ENCODE results near the gene MAST4.

DNA sequence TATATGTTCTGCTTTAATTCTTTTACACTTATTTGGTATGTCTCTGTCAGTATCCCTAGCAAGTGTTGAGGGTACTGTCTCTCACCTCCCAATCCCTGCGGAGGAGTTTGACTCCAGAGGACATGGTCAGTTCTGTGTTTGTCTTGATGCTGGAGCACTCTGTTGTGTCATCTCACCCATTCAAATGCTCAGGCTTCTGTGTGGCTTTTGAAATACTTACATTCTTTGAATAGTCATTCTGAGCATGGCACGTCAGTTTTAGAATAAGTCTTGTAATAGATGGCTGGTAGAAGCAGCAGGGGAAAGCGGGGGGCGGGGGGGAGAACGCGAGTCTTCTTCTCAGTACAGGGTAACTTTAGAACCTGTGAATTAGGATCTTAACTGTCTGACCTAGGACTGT is 12.3 kb downstream of the MAST4 start:
- TF ChIP-seq, protein P1, sequence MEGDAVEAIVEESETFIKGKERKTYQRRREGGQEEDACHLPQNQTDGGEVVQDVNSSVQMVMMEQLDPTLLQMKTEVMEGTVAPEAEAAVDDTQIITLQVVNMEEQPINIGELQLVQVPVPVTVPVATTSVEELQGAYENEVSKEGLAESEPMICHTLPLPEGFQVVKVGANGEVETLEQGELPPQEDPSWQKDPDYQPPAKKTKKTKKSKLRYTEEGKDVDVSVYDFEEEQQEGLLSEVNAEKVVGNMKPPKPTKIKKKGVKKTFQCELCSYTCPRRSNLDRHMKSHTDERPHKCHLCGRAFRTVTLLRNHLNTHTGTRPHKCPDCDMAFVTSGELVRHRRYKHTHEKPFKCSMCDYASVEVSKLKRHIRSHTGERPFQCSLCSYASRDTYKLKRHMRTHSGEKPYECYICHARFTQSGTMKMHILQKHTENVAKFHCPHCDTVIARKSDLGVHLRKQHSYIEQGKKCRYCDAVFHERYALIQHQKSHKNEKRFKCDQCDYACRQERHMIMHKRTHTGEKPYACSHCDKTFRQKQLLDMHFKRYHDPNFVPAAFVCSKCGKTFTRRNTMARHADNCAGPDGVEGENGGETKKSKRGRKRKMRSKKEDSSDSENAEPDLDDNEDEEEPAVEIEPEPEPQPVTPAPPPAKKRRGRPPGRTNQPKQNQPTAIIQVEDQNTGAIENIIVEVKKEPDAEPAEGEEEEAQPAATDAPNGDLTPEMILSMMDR (IDR thresholded peaks at IDR 0.05; ENCODE audit: low read depth, low read length) = no peak
- TF ChIP-seq EZH2phosphoT487 (IDR thresholded peaks at IDR 0.05; ENCODE audit: low read depth) = no peak

Data from OCI-LY3 (cell line).